NCI-H1436 treated with DMSO at 0.1 percent for 48 hours (cell line): ENCODE data around the gene TCAF1.
"Not testable (repeated sequence)": the region's sequence is repeated elsewhere in the genome, so short reads cannot be mapped to it uniquely, and the experiment has no call there.

Experiments used
- DNase-seq: peaks from one replicate; lab custom pipeline; 2025; lab: John Stamatoyannopoulos, UW

TCAF1 gene

DNA sequence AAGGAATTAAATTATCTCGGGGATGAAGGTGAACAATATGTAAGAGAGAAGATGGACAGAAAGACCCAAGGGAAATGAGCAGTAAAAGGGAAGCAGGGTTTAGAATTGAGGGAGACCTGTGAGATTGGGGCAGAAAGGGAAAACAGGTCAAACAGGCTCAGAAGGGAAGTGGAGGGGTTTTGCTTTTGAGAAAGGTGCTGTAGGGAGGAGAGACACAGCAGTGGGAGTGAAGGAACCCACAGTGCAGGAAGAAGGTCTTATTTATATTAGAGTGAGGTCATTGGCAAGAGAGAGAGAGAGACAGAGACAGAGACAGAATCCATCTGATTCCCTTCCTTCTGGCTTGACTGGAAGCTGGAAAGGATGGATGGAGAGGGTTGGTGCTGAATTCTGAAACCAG, 3.5 kb upstream of the TCAF1 start:
- no peak for DNase-seq

DNA sequence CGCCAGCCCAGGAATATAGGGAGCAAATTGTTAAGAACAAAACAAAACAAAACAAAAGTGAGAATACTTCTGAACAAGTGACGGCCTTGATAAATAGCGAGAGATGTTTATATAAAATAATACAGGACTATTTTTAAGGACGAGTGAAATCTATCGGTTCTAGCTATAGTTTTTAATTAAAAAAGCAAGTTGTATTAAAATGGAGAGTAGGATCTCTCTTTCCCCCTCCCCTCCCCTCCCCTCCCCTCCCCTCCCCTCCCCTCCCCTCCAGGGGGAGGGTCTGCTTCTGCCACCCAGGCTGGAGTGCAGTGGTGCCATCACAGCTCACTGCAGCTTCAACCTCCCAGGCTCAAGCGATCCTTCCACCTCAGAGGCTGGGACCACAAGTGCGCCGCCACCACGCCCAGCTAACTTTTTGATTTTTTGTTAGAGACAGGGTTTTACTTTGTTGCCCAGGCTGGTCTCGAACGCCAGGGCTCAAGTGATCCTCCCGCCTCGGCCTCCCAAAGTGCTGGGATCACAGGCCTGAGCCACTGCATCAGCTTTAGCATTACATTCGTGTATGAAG, 440 bp upstream of the TCAF1 start:
- DNase-seq: no peak

DNA sequence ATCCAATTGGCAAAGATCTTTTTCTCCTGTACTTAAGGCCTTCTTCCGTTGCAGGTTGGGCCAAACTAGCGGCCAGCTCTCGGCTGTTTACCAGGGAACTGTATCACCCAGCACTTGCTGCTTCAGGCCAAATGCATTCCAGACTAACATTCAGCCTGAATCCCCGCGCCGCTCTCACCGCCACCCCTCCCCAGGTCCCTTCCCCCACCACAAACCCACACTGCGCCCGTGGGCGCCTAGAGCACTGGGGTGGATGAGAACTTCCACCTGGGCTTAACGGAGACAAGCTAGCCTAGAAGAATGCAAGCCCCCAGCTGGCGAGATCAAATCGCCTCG, 676 bp downstream of the TCAF1 start:
- DNase-seq: no peak

DNA sequence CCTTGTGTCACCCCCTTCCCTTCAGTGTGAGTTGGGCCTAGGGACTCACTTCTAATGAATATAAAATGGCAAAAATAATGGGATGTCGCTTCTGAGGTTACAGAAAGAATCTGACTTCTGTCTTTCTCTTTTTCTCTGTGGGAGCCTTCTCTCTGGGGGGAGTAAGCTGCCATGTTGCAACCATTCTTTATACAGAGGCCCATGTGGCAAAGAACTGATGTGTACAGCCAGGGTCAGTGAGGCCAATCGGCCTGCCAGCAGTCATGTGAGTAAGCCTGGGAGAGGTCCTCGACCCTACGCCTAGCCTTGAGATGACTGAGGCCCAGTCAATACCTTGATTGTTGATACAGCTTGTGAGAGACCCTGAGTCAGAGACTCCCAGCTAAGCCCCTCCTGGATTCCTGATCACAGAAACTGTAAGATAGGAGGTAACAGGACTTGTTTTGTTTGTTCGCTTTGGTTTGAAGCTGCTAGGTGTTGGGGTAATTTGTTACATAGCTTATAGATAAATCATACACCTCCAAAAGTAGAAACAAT, 1.7 kb downstream of the TCAF1 start:
- DNase-seq: no peak

DNA sequence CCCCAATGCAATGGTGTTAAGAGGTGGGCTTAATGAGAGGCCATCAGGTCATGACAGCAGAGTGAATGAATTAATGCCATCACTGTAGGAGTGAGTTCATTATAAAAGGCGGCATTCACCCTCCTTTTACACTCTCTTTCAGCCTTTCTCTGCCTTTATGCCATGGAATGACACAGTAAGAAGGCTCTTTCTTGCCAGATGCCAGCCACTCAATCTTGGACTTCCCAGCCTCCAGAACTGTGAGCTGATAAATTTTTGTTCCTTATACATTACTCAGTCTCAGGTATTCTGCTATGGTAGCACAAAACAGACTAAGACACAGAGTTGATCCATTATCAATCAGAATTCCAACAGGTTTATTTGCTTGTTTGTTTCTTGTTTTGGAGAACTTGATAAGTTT, 3.2 kb downstream of the TCAF1 start:
- no peak for DNase-seq

DNA sequence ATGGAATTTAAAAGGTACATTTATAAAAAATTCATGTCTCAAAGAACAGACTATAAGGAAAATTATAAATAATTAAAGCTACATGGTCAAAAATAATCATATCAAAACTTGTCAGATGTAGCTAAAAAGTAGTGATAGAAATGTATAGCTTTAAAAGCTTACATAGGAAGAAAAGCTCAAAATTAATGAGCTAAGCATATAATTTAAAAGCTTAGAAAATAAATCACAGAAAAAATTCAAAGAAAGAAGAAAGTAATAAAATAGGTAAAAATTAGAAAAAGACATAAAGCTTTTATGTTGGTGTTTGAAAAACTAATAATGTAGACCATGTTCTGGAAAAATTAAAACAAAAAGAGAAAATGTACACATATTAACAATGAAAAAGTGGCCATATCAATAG, 5.3 kb downstream of the TCAF1 start:
- no peak for DNase-seq

DNA sequence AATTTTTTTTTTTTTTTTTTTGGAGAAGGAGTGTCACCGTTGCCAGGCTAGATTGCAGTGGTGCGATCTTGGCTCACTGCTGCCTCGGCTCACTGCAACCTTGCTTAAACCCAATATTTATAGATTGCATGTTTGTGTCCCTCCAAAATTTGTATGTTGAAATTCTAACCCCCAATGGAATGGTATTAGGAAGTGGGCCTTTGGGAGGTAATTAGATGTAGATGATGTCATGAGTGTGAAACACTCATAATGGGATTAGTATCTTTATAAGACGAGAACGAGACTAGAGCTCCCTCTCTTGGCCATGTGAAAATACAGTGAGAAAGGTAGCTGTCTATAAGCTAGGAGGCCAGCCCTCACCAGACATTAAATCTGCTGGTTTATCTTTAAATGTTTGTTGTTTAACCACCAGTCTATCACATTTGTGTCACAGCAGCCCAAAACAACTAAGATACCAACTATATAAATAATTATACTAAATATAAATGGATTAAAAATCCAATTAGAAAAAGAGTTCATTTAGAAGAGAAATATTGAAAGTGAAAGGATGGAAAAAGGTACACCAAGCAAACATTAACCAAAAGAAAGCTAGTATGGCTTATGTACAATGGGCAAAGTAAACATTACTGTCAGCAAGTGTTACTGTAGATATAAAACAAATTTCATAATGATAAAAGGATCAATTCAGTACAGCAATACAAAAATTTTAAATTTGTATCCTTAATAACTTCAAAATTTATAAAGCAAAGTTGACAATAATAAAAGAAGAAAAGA, 9.3 kb downstream of the TCAF1 start:
- no peak for DNase-seq

DNA sequence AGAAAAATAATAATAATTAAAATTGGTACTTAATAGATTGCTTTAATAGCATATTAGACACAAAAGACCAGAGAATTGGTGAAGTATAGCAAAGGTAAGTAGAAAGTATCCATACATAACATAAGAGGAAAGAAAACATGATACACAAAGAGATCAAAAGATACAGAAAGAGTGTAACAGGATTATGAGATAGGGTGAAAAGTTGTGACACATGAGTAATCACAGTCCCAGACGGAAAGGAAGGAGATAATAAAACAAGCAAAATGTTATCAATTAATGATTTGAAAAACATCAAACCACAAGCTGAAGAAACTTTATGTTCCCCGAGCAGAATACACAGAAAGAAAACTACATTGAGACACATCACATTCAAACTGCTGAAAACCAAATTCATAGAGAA, 10.5 kb downstream of the TCAF1 start:
- DNase-seq: no peak

DNA sequence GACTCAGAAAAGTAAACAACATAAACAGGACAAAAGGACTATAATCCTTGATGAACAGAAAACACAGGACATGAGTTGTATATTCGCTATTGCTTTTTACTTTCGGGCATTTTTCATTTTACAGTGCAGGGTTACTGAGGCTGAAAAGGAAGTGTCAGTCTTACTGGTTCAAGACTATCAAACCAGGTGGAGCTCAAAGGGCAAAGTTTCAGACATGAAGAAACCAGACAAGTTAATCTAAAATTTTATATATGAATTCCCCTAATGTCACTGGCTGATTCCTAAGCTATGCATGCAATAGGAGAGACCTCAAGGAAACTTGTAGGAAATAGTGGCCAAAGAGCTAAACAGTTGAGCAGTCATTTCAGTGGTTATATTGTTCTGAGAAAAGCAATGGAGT, 11.4 kb downstream of the TCAF1 start:
- no peak for DNase-seq

DNA sequence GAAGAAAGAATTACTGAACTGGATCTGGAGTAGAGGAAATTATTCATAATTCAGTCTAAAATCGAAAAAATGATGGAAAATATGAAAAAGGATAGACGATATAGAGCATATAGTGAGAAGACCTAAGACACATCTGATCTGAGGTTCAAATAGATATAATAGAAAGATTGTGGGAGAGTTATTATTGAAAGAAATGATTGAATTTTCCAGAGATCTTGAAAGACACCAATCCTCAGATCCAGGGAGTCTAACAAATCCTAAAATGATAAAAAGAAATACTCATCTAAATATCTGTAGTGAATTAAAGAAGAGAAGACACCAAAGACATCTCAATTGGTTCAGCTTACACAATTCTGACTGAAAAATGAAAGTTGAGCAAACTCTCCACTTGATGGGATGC, 12.9 kb downstream of the TCAF1 start:
- DNase-seq: no peak

DNA sequence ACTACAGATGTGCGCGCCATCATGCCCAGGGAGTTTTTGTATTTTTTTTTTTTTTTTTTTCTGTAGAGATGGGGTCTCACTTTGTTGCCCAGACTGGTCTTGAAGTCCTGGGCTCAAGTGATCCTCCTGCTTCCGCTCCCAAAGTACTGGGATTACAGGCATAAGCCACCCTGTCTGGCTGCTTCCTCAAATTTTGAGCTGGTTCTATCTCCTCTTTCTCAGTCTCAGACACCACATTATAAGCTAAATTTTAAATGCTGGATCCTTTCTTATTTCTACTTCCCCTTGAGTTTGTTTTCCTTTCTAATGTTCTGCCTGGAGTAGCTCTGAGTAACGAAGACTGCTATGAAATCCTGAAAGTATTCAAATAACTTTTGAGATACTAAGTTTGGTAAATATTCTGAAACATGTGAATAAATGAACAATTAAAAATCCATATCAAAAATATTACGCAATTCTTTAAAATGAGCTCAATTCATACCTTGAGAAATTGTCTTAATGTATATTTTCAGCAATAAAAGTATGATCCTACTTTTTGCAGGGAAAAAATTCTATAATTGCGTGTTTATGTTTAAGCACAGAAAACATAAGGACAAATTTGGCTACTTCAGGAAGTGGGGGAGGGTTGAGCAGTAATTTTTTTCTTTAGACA, 15.0 kb downstream of the TCAF1 start:
- DNase-seq: no peak

DNA sequence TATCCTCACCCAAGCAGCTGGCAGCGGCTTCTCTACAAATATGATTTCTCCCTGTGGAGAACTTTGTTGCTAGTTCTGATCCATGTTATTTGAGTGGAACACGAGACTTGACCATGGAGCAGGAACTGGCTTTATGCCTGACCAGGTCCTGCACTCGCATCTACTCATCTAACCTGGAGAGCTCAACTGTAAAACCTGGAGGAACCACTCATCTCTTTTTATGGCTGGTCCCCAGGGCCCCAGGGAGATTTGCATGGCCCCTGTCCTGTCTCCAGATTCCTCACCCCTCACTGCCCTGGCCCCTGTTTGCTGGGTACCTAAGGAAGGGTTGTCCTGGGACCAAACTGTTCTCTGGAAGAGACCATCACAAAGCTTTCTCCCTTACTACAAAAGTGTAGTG, 16.0 kb downstream of the TCAF1 start:
- DNase-seq: no peak

DNA sequence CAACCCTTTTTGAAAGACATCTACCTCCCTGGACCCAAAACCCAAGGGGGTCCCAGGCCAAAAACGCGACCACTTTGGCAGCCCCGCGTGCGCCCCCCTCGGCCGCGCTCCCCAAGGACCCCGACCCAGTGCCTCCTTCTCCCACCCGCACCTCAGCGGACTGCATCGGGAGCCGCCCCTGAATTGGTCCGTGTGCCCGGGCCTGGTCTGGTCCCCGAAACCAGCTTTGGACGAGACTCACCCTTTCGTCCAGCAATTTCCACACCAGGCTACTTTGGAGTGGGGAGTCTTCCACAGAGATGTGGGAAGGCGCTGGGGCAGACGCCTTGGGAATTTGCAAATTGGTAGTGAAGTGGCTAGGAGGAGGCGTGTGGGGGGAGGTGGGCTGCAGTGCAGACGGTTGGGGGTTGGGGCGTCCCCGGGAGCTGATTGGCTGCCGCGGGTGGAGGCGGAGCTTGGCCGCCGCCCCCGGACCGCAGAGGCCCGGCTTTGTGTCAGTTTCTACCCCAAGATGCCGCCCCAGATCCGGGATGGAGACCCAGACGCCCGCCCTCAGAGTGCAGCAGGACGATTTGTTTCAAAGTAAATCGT, 16.9 kb downstream of the TCAF1 start:
- DNase-seq: no peak

DNA sequence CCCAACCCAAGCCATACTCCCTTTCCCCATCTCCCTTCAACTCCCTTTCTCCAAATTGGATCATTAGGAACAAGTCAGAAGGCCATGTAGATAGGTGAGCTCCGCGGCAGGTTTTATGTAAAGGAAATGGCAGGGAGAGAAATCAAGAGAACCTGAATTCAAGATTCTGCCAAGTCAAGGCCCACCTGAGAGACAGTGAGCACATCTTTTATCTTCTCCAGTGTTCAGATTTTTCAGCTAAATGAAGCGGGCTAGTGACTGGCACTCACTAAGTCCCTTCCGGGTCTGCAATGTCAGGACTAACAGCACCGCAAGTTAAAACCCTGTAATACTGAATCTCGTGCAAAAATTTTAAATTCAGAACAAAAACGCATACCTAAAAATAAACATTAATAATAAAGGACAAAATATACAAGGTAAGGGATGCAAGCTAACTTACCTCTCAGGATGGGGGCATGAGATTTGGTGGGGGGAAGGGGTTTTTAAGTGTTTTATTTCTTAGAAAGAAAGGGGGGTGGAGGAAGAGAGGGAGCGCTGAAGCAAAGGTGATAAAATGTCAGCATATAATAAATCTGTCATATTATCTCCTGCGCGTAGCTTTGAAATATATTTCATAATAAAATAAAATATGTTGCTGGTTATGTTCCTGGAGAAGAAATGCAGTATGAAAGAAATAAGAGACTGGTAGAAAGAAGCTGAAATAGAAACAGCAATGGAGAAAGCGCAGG, 17.6 kb downstream of the TCAF1 start:
- DNase-seq: no peak

DNA sequence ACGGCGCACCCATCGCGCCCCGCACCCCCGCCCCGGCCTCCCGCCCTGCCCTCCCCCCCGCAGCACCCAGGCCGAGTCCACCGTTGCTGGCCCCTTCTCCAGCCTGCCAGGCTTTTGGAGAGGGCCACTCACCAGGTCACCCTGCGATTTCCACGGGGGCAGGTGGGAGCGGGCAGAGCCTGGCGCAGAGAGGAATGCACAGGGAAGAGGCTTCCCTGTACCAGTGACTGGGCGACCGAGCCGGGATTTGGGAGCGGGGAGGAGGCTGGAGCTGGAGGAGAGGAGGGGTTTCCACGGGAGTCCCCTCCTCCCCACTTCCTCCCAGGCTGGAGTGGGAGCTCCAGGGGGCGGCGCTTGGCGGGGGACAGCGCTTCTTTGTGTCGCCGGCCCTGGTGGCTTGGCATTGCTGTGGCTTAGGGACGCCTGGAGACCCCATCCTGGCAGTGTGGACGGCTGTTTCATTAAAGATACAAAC, 19.3 kb downstream of the TCAF1 start:
- DNase-seq: peak; percentile 22

DNA sequence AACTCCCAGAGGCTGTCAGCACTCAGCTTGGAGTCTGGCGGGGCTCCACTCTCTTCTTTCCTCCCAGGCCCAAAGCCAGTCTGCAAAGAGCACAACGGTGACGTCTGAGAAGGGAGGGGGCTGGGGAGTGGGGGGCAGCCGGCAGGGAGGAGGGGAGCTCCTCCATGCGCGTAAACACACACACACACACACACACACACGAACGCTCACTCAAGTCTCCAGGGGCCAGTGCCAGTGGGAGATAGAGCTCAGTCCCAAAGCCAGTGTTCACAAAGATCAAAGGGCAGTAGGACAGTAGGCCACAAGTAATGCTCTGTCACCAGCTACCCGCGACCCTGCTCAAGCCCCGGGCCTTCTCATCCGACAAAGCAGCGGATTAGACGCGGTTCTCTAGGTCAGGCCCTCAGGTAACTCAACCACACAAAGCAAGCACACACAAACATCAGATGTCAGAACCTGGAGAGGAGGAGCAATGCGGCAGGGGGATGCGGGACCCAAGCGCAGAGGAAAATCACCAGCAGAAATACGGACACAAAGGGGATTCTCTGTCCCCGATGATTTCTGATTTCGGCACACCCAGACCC, 19.9 kb downstream of the TCAF1 start:
- DNase-seq: no peak

DNA sequence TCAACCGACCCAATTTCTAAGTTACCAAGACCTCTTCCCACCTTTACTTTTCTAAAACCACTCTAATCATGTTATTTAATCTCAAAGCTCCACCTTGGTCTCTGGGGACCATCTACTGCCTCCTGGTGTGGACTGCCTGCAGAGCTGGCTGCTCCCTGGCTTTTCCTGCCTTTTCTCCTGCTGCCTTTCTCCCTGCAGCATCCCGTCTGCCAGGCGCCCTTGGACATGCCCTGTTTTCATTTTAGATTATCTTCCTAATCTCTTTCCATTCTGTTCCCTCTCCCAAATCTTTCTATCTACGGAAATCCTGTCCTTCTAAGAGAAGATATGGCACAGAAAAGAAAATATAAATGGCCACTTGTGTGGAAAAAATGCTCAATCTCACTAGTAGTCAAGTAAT, 23.1 kb downstream of the TCAF1 start:
- no peak for DNase-seq

DNA sequence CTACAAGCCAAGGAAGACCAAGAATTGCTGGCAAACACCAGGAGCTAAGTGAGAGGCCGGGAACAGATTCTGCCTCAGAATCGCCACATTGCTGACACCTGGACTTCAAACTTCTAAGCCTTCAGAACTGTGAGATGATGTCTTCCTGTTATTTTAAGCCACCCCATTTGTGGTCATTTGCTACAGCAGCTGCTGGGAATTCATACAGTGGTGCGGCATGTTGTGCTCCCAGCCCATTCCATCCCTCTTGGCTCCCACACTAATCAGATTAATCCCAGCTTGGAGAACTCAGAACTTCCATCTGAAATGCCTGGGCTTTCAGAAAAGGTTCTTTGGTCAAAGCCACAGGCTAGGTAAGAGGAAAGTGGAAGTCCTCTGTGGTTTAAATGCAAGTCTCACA, 24.9 kb downstream of the TCAF1 start:
- no peak for DNase-seq

DNA sequence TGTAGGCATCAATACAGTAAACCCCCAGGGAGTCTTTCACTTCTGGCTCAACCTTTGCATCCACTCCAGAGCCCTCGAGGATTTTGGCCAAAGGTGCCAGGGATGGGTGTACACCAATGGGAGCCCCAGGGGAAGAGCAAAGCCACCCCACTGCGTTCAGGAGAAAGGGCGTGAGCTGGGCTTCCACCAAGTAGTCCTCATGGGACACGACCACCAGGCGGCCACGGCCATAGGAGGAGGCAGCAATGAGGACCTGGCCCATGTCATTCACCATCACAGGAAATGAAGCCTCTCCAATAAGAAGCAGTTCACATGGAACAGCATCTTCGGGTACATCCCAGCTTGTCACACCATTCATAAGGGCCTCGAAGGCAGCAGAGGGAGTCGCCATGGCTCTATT, 25.8 kb downstream of the TCAF1 start:
- no peak for DNase-seq

DNA sequence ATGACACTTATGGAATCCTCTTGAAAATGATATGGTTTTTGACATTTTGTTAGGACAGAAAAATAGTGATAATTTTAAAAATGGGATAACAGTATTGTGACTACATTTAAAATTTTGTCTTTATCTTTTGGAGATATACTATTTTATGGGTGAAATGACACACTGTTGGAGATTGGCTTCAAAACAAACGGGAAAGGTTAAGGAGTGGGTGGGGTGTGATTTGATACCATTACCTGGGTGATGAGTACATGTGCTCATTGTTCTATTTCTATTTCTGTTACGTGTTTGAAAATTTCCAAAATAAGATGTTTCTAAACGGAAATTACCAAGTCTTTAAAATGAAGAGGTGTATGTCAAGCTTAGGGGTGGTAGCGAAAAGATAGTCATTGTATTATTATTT, 28.7 kb downstream of the TCAF1 start:
- DNase-seq: not testable (repeated sequence)

DNA sequence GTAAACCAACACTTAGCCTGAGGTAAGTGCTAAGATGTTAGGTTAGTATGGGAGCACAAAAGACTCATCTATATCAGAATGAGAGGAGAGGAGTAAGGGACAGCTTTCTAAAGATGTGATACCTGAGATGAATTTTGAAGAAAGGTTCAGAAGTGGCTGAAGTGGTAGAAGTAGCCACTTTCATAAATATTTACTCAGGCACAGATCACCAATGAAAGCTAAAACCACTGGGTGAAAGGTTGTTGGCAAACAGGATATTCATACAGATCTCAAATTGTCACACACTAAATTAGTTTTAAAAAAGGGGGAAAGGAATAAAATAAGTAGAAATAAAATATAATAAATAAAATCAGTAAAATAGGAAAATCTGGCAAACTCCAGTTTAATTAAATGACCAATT, 30.4 kb downstream of the TCAF1 start:
- not testable (repeated sequence) for DNase-seq

DNA sequence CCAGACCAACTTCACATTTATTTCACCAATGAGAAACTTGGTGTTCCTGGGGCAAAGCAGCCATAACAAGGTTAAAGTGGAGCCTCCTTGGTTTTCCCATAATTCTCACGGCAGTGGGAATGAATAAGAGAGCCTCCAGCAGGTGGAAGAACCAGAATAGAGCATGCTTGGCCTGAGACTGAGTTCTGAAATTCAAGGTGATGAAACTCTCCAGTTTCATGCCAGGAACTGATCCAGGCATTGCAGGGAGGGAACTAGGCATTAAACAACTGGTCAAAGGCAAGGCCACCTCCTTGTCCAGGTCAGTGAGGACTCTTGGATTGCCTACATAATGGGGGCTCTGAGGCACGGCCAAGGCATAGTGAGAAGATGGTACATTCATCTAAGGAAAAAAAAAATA, 44.0 kb downstream of the TCAF1 start:
- not testable (repeated sequence) for DNase-seq
